D721Med (cell line): ENCODE measurements around the gene RPL41.
A peak's percentile ranks its signal among the peaks of the same experiment; 100 is the strongest.
"Not testable (repeated sequence)": the region's sequence is repeated elsewhere in the genome, so short reads cannot be mapped to it uniquely, and the experiment has no call there.

Experiments used
- DNase-seq: peaks from one replicate; pipeline ENCODE4 v3.0.0; 2011; ENCODE audit warnings: low spot score; ENCODE audit not compliant: insufficient read length
- FAIRE-seq: peaks from 2 replicates; lab custom pipeline; 2011; peaks lifted over from hg19 to GRCh38; lab: Jason Lieb, UNC
- TF ChIP-seq, protein P1 (sequence below): IDR thresholded peaks from 2 replicates; pipeline ENCODE4 v1.5.1; 2012; ENCODE audit warnings: mild to moderate bottlenecking, control low read depth; ENCODE audit not compliant: insufficient read depth; ENCODE audit errors: missing control alignments

RPL41 gene

DNA sequence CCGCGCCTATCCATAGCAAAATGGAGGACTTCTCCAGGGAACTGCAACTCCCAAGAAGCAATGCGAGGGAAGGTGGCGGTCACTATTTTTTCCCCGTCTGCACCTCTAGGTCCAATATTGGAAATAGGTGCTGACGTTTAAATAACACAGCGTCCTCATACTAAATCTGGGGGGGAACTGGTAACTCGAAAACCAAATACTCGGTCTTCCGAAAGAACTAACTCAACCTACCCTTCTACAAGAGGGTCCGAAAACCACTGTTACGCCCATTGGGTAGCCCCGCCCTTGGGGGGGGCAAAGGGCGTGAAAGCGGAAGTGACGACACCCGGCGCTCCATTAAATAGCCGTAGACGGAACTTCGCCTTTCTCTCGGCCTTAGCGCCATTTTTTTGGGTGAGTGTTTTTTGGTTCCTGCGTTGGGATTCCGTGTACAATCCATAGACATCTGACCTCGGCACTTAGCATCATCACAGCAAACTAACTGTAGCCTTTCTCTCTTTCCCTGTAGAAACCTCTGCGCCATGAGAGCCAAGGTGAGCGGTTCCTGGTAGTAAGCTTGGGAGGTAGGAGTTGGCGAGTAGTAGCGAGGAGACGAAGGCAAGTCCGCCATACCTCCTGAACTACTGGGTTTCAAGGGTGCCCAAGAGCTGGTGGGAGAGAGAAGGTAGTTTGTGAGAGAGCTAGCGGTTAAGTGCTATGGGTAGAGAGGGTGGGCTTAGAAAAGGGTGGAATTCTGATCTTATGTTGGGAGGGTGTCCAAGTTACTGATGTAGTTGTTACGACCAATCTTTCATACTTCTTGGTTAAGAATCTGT, at the start of gene RPL41:
RPL41 (plus strand) TSS at position 367 of the 815 bp plus-strand sequence.
- no peak for DNase-seq
- TF ChIP-seq, protein P1, sequence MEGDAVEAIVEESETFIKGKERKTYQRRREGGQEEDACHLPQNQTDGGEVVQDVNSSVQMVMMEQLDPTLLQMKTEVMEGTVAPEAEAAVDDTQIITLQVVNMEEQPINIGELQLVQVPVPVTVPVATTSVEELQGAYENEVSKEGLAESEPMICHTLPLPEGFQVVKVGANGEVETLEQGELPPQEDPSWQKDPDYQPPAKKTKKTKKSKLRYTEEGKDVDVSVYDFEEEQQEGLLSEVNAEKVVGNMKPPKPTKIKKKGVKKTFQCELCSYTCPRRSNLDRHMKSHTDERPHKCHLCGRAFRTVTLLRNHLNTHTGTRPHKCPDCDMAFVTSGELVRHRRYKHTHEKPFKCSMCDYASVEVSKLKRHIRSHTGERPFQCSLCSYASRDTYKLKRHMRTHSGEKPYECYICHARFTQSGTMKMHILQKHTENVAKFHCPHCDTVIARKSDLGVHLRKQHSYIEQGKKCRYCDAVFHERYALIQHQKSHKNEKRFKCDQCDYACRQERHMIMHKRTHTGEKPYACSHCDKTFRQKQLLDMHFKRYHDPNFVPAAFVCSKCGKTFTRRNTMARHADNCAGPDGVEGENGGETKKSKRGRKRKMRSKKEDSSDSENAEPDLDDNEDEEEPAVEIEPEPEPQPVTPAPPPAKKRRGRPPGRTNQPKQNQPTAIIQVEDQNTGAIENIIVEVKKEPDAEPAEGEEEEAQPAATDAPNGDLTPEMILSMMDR = no peak
- FAIRE-seq = no peak

DNA sequence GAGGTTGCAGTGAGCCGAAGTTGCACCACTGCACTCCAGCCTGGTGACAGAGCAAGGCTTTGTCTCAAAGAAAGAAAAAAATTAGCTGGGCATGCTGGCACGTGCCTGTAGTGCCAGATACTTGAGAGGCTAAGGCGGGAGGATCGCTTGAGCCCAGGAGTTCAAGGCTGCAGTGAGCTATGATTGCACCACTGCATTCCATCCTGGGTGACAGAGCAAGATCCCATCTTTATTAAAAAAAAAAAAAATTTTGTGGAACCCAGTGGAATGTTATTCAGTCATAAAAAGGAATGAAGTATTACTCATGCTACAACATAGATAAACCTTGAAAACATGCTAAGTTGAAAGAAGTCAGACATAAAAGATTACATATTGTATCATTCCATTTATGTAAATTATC, 44.8 kb upstream of the RPL41 start:
- no peak for FAIRE-seq
- no peak for DNase-seq
- TF ChIP-seq, protein P1 = no peak

DNA sequence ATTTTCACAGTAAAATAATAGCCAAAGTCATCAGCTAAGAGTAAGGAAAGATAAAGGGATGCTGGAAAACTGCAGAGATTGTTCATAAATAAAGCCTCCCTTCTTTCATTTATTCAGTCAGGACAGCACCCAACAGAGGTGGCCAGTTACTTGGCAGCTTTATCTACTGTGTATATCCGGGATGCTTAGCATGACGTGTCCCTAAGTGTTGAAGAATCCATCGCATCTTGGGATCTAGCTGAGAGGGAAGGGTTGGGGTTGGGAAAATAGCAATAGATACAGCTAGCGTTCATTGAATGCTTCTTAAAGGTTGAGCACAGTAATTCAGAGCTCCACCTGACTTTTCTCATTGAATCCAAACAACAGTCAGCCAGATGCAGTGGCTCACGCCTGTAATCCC, 42.0 kb upstream of the RPL41 start:
- DNase-seq (no peak), FAIRE-seq (no peak)
- TF ChIP-seq, protein P1 = no peak

DNA sequence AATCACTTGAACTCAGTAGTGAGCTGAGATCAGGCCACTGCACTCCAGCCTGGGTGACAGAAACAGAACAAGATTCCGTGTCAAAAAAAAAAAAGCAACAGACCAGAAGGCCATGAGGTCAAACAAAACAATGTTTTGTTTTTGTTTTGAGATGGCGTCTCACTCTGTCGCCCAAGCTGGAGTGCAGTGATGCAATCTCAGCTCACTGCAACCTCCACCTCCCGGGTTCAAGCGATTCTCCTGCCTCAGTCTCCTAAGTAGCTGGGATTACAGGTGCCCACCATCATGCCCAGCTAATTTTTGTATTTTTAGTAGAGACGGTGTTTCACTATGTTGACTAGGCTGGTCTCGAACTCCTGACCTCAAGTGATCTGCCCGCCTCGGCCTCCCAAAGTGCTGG, 38.5 kb upstream of the RPL41 start:
- DNase-seq = not testable (repeated sequence)

DNA sequence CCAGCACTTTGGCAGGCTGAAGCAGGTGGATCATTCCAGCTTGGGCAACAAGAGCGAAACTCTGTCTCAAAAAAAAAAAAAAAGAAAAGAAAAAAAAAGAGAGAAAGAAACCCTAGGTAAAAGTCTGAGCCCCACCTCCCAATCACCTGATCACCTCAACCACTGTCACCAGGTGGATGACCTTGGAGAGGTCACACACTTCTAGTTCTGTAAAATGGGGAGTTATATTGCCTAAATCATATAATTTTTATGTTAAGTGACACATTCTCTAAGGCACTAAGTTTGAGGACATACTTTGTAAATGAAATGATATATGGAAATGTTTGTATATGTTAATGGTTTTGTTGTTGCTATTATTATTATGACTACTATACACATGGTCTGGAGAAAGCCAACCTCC, 38.0 kb upstream of the RPL41 start:
- DNase-seq (no peak), FAIRE-seq (no peak)
- TF ChIP-seq, protein P1 = no peak

More for the DNA sequence above, 38.5 kb upstream of the RPL41 start:
- not testable (repeated sequence) for FAIRE-seq

DNA sequence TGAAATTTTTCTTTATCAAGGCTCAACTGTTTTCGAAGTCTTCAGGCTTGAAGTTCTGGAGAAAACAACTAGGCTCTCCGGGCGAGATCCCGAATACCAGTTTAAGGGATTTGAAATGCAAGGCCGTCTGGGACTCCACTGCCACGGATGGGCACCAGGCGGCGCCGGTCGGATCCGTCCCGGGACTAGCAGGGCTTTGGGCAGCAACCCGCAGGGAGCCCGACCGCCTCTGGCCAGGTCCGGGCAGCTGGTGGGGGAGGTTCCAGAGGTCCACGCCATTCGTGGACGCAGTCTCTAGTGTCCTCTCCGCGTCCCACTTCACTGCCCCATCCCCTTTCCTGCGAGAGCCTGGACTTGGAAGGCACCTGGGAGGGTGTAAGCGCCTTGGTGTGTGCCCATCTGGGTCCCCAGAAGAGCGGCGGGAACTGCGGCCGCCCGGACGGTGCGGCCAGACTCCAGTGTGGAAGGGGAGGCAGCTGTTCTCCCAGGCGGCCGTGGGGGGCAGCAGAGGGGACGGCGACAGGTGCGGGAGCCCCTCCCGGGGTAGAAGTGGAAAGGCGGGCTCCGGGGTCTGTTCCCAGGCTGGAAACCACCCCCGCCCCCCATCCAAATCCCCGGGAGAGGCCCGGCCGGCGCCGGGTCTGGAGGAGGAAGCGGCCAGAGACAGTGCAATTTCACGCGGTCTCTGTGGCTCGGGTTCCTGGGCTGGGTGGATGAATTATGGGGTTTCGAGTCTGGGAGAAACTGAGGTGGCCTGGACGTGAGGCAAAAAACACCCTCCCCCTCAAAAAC, 37.3 kb upstream of the RPL41 start:
- TF ChIP-seq, protein P1 = peak; percentile 73
- FAIRE-seq (no peak), DNase-seq (peak; percentile 78)

DNA sequence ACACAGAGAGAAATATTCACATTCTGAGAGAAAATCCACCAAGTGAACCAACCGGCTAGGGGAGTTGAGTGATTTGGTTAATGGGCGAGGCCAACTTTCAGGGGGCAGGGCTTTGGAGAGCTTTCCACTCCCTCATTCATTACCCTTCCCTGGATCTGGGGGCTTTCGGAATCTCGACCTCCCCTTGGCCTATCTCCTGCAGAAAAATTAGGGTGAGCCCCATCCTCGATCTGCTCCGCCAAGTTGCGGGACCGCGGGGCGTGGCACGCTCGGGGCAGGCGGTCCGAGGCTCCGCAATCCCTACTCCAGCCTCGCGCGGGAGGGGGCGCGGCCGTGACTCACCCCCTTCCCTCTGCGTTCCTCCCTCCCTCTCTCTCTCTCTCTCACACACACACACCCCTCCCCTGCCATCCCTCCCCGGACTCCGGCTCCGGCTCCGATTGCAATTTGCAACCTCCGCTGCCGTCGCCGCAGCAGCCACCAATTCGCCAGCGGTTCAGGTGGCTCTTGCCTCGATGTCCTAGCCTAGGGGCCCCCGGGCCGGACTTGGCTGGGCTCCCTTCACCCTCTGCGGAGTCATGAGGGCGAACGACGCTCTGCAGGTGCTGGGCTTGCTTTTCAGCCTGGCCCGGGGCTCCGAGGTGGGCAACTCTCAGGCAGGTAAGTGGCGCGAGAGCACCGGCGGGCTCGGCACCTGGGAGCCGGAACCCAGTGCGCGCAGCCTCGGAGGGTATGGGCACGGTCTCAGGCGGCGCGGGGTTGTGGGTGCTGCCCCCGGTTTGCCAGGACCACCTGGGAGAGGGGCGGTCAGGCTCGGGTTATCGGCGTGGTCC, 36.5 kb upstream of the RPL41 start, which contains the start of gene ERBB3:
ERBB3 (plus strand) TSS at position 443 of the 833 bp plus-strand sequence; CDS start at position 579, 136 bp downstream.
- DNase-seq (peak; percentile 52), FAIRE-seq (no peak)
- TF ChIP-seq, protein P1 = no peak
